Measurements from ENCODE around the gene TMX2. TPM values are rescaled to one million over a fixed set of nuclear protein-coding genes. Genes with fewer than 3 reads are reported as not detected.

TMX2 gene
- total and polyA plus RNA-seq, 2 donors (not counting 3 experiments of a cell fraction or from before 2014, with no cell fraction given), result 52.7 to 67.7 TPM

DNA sequence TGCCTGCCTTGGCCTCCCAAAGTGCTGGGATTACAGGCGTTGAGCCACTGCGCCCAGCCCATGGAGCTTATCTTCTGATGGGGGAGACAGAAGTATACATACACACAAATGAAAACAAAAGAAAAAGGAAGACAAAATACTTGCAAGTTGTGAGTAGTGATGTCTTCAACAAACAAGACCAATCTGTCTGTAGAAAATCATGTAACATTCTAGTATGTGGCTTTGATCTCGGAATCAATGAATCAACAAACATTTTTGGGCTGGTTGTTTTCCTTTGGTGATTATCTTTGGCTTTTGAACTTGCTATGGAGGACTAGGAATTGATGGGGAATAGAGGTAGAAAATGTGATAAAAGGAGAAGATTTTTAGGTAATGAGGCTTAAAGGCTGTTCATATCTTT lies 45.8 kb downstream of the TMX2 start:
- TF ChIP-seq FOS (IDR thresholded peaks at IDR 0.05; ENCODE audit: borderline replicate concordance, insufficient read depth, low read length) (no peak), GATA2 (IDR thresholded peaks at IDR 0.05; ENCODE audit: insufficient read depth, insufficient read length, low read depth, low read length) (no peak), POLR2AphosphoS5 (IDR thresholded peaks at IDR 0.05; ENCODE audit: insufficient read depth, low read depth, low read length) (no peak), EZH2 (IDR thresholded peaks at IDR 0.05; ENCODE audit: borderline replicate concordance, low read depth, low read length, severe bottlenecking) (no peak), POLR2A (IDR thresholded peaks at IDR 0.05; ENCODE audit: low read depth, low read length) (no peak), MYC (IDR thresholded peaks at IDR 0.05; ENCODE audit: low read depth, low read length) (no peak), JUN (IDR thresholded peaks at IDR 0.05; ENCODE audit: borderline replicate concordance, insufficient read depth, insufficient read length, low read depth) (no peak)
- TF ChIP-seq, protein P1, sequence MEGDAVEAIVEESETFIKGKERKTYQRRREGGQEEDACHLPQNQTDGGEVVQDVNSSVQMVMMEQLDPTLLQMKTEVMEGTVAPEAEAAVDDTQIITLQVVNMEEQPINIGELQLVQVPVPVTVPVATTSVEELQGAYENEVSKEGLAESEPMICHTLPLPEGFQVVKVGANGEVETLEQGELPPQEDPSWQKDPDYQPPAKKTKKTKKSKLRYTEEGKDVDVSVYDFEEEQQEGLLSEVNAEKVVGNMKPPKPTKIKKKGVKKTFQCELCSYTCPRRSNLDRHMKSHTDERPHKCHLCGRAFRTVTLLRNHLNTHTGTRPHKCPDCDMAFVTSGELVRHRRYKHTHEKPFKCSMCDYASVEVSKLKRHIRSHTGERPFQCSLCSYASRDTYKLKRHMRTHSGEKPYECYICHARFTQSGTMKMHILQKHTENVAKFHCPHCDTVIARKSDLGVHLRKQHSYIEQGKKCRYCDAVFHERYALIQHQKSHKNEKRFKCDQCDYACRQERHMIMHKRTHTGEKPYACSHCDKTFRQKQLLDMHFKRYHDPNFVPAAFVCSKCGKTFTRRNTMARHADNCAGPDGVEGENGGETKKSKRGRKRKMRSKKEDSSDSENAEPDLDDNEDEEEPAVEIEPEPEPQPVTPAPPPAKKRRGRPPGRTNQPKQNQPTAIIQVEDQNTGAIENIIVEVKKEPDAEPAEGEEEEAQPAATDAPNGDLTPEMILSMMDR (IDR thresholded peaks at IDR 0.05; ENCODE audit: extremely low read depth in 1 of 2, insufficient read depth in 1 of 2, low read depth in 1 of 2, low read length in 2 of 2), result no peak
- TF ChIP-seq, protein P2, sequence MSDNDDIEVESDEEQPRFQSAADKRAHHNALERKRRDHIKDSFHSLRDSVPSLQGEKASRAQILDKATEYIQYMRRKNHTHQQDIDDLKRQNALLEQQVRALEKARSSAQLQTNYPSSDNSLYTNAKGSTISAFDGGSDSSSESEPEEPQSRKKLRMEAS (IDR thresholded peaks at IDR 0.05; ENCODE audit: insufficient read depth, insufficient read length), result no peak
- Histone ChIP-seq H3K9ac (replicated peaks; ENCODE audit: extremely low read depth, insufficient read depth, low read length) (no peak overlapping the region), H3K9me3 (replicated peaks; ENCODE audit: control insufficient read depth, insufficient read depth, low read length) (no peaks in the 10 kb centered on the region), H4K20me1 (replicated peaks; ENCODE audit: control insufficient read depth, extremely low read depth, insufficient read depth, low read length) (no peaks in the 10 kb centered on the region), H3K4me1 (ENCODE audit: control insufficient read depth, extremely low read depth, insufficient read depth, low read length) (peaks cover 2% of the 10 kb centered on the region), H3K36me3 (ENCODE audit: control insufficient read depth in 2 of 2, extremely low read depth in 1 of 2, insufficient read depth in 2 of 2, low read length in 2 of 2) (no peaks in the 10 kb centered on the region), H3K79me2 (ENCODE audit: control insufficient read depth, insufficient read depth, low read length) (peaks cover 15% of the 10 kb centered on the region), H3K9me1 (replicated peaks; ENCODE audit: control insufficient read depth, extremely low read depth, insufficient read depth, low read length) (no peaks in the 10 kb centered on the region), H3K27ac (ENCODE audit: insufficient read depth, low read depth, low read length) (no peak overlapping the region), H3K27me3 (ENCODE audit: control insufficient read depth in 2 of 2, insufficient read depth in 2 of 2, low read length in 2 of 2) (no peaks in the 10 kb centered on the region), H2AFZ (ENCODE audit: low read depth, low read length) (no peak overlapping the region), H3K4me3 (replicated peaks in 1 of 3; ENCODE audit: insufficient read depth in 1 of 3, low read depth in 1 of 3, low read length in 3 of 3) (no peak overlapping the region), H3K4me2 (ENCODE audit: insufficient read depth, low read length) (no peak overlapping the region)
- intact Hi-C loops (cut with micrococcal nuclease), result no loop called here
- dilution Hi-C loops (cut with MboI; ENCODE audit: extremely low pct_ligation_motif_present, low sequenced_read_pairs), result no loop called here
- no TSS peak for BruUV-seq (replicated peaks)
- no peak for FAIRE-seq
- DNase-seq (ENCODE audit: low read depth, low spot score), result no peak
- ChIA-PET POLR2A (no interaction called here), CTCF (interaction anchor here (1.3 to 13.5 kb wide), 4 partner anchors 14 to 756 kb away, joined by 3 to 375 read pairs (median 59); no protein-coding TSS in a partner anchor)
